Karpas-422 (cell line): Measurements from ENCODE around the gene INAFM1. TPM values are rescaled to one million over a fixed set of nuclear protein-coding genes. Genes with fewer than 3 reads are reported as not detected.

Experiments used
- small RNA-seq: library from RNA; depleted of rRNA; stranded (forward); fragments of <200 nt; gene quantifications from one replicate; pipeline ENCODE3, GENCODE V24; 2014
- total RNA-seq: library from RNA; depleted of rRNA; stranded (reverse); fragments of >200 nt; shearing (Covaris generic); gene quantifications from 2 replicates; pipeline ENCODE4 v1.2.3, GENCODE V29; 2014; ENCODE audit warnings: low replicate concordance; rRNA removed

Gene INAFM1
- total RNA-seq, 1 experiment from 2014 or later, result 4.6 TPM

Small RNA genes lying within 50 kb of the gene (small RNA-seq; reads per million reads assigned to genes)
- not detected for gene MIR3190

Other genes starting within 250 kb of the INAFM1 start
- gene TMEM160, start 226.3 kb upstream of the INAFM1 start, total RNA-seq, result 35.8 and 67.5 TPM in 2 replicates
- gene ZC3H4, start 161.1 kb upstream of the INAFM1 start, total RNA-seq, result 13.0 and 29.4 TPM in 2 replicates
- 47.5 and 83.0 TPM in 2 replicates for gene SAE1, start 144.1 kb upstream of the INAFM1 start, total RNA-seq
- 4.0 and 8.9 TPM in 2 replicates for gene BBC3, start 43.7 kb upstream of the INAFM1 start, total RNA-seq
- gene CCDC9, start 18.4 kb upstream of the INAFM1 start, total RNA-seq, result 2.2 and 7.1 TPM in 2 replicates
- 0.11 and 0.41 TPM in 2 replicates for gene C5AR1, start 35.0 kb downstream of the INAFM1 start, total RNA-seq
- gene C5AR2, start 57.3 kb downstream of the INAFM1 start, total RNA-seq, result 1.1 TPM in 1 of 2 replicates, not detected in the other
- gene DHX34, start 74.4 kb downstream of the INAFM1 start, total RNA-seq, result 17.4 and 41.5 TPM in 2 replicates
- gene MEIS3, start 144.6 kb downstream of the INAFM1 start, total RNA-seq, result 3.3 and 11.2 TPM in 2 replicates
- 0.22 TPM in 1 of 2 replicates, not detected in the other for gene SLC8A2, start 197.0 kb downstream of the INAFM1 start, total RNA-seq
- 6.2 and 11.1 TPM in 2 replicates for gene KPTN, start 209.3 kb downstream of the INAFM1 start, total RNA-seq
- 60.8 and 88.9 TPM in 2 replicates for gene NAPA, start 240.2 kb downstream of the INAFM1 start, total RNA-seq